ENCODE results near the gene MRPS18A.

Gene MRPS18A

DNA sequence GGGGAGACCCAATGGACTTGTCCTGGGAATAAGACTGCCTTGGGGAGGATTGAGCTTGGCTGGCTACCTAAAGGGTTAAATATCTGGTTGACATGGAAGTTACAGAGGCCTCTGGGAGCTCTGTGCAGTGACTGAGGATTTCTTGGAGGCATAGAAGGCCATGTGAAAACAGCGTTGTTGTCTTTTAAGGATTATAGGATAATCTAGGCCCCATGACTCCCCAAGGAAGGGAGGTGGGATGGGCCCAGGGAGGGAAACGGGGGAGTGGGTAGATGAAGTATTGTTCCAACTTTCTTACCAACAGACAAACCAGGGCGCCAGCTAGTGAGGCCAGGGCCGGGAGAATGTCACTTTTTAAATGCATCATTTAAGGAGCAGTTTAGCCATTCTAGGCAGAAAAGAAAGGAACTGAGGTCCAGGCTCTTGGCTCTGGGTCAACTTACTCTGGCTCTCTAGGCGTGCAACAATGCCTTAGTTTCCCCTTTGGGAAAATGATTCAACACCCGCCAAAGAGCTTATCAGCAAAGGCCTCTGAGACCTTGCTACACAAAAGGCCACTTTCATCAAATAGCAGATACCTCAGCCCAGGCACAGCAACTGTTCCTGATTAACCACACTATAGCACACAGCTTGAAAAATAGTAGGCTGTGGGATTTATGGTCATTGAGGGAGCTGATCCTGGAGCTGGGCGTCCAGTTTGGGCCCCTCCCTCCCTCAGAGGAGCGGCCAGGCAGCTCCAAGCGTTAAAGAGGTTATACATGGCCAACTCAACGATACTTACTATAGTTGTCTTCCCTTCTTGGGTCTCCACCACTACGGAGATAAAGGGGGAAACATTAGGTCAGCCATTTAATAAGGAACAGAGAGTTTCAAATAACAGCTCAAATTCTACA lies 7.0 kb downstream of the MRPS18A start:
- Histone ChIP-seq H4K8ac (ENCODE audit: low read length) (no peak overlapping the region), H3K9ac (ENCODE audit: low read length) (no peak overlapping the region), H3K23ac (ENCODE audit: low read length in 2 of 2) (no peak overlapping the region), H2BK15ac (ENCODE audit: low read depth, poor library complexity, severe bottlenecking) (no peak overlapping the region), H3K9me3 (ENCODE audit: control insufficient read depth, low read length) (no peaks in the 10 kb centered on the region), H3K27ac (ENCODE audit: low read length, poor library complexity, severe bottlenecking) (no peak overlapping the region), H3K14ac (ENCODE audit: low read length in 2 of 2) (no peak overlapping the region), H3K79me1 (replicated peaks; ENCODE audit: low read length, poor library complexity, severe bottlenecking) (peaks cover 62% of the 10 kb centered on the region), H2BK120ac (ENCODE audit: low read depth, low read length) (no peak overlapping the region), H2BK5ac (ENCODE audit: low read depth, low read length, poor library complexity, severe bottlenecking) (no peak overlapping the region), H3K4me1 (ENCODE audit: control insufficient read depth, insufficient read depth, low read depth, low read length) (no peaks in the 10 kb centered on the region), H2AK5ac (ENCODE audit: low read length, severe bottlenecking) (no peak overlapping the region), H3K4me2 (ENCODE audit: low read length, poor library complexity, severe bottlenecking) (no peak overlapping the region), H2BK12ac (ENCODE audit: low read length in 2 of 2) (no peak overlapping the region), H4K91ac (ENCODE audit: low read length) (no peak overlapping the region), H3K36me3 (ENCODE audit: control insufficient read depth in 1 of 2, insufficient read depth in 2 of 2, low read depth in 1 of 2, low read length in 2 of 2) (peaks cover 49 to 53% of the 10 kb centered on the region in 2 experiments), H3K4me3 (ENCODE audit: insufficient read depth in 1 of 2, low read depth in 1 of 2, low read length in 2 of 2) (no peak overlapping the region), H2AFZ (ENCODE audit: low read depth, low read length) (no peak overlapping the region), H3K18ac (ENCODE audit: low read depth in 1 of 2, low read length in 2 of 2) (no peak overlapping the region), H3K4ac (ENCODE audit: low read depth in 1 of 2, low read length in 2 of 2) (no peak overlapping the region), H3K27me3 (ENCODE audit: control insufficient read depth in 1 of 2, insufficient read depth in 1 of 2, low read length in 2 of 2) (no peaks in the 10 kb centered on the region)
- no peak for DNase-seq
- 96% methylated on average over 9 of the region's 11 CpGs for WGBS

- H3K27me3 ChIP-seq (ENCODE audit: control insufficient read depth in 1 of 2, insufficient read depth in 1 of 2, low read length in 2 of 2), result no peaks in the 10 kb centered on the region
- H3K9ac ChIP-seq (ENCODE audit: low read length), result no peak overlapping the region
- H3K4me3 ChIP-seq (ENCODE audit: insufficient read depth in 1 of 2, low read depth in 1 of 2, low read length in 2 of 2), result no peak overlapping the region
- no peaks in the 10 kb centered on the region for H3K9me3 ChIP-seq (ENCODE audit: control insufficient read depth, low read length)
- H2AK5ac ChIP-seq (ENCODE audit: low read length, severe bottlenecking), result no peak overlapping the region
- H3K23ac ChIP-seq (ENCODE audit: low read length in 2 of 2), result no peak overlapping the region
- DNase-seq, result no peak
- H3K14ac ChIP-seq (ENCODE audit: low read length in 2 of 2), result no peak overlapping the region
- H2BK15ac ChIP-seq (ENCODE audit: low read depth, poor library complexity, severe bottlenecking), result no peak overlapping the region
- H3K36me3 ChIP-seq (ENCODE audit: control insufficient read depth in 1 of 2, insufficient read depth in 2 of 2, low read depth in 1 of 2, low read length in 2 of 2), result peaks cover 64 to 68% of the 10 kb centered on the region in 2 experiments
- H3K4me1 ChIP-seq (ENCODE audit: control insufficient read depth, insufficient read depth, low read depth, low read length), result no peaks in the 10 kb centered on the region
- H2BK120ac ChIP-seq (ENCODE audit: low read depth, low read length), result no peak overlapping the region
- H3K79me1 ChIP-seq (replicated peaks; ENCODE audit: low read length, poor library complexity, severe bottlenecking), result peaks cover 55% of the 10 kb centered on the region
- H3K4me2 ChIP-seq (ENCODE audit: low read length, poor library complexity, severe bottlenecking), result no peak overlapping the region
- H2BK12ac ChIP-seq (ENCODE audit: low read length in 2 of 2), result no peak overlapping the region
- H2AFZ ChIP-seq (ENCODE audit: low read depth, low read length), result no peak overlapping the region
- WGBS, result 98% methylated on average over 6 of the region's 6 CpGs
- no peak overlapping the region for H2BK5ac ChIP-seq (ENCODE audit: low read depth, low read length, poor library complexity, severe bottlenecking)
- no peak overlapping the region for H3K18ac ChIP-seq (ENCODE audit: low read depth in 1 of 2, low read length in 2 of 2)
- H3K27ac ChIP-seq (ENCODE audit: low read length, poor library complexity, severe bottlenecking), result no peak overlapping the region
- no peak overlapping the region for H4K8ac ChIP-seq (ENCODE audit: low read length)
- no peak overlapping the region for H3K4ac ChIP-seq (ENCODE audit: low read depth in 1 of 2, low read length in 2 of 2)
- no peak overlapping the region for H4K91ac ChIP-seq (ENCODE audit: low read length)
Measured at GRCh38 chr6:43679057-43679456, 8.5 kb downstream of the MRPS18A start.

- Histone ChIP-seq H2AK5ac (ENCODE audit: low read length, severe bottlenecking) (no peak overlapping the region), H4K8ac (ENCODE audit: low read length) (no peak overlapping the region), H3K14ac (ENCODE audit: low read length in 2 of 2) (no peak overlapping the region), H3K27me3 (ENCODE audit: control insufficient read depth in 1 of 2, insufficient read depth in 1 of 2, low read length in 2 of 2) (no peaks in the 10 kb centered on the region), H3K23ac (ENCODE audit: low read length in 2 of 2) (no peak overlapping the region), H2BK15ac (ENCODE audit: low read depth, poor library complexity, severe bottlenecking) (no peak overlapping the region), H3K27ac (ENCODE audit: low read length, poor library complexity, severe bottlenecking) (no peak overlapping the region), H3K4me3 (ENCODE audit: insufficient read depth in 1 of 2, low read depth in 1 of 2, low read length in 2 of 2) (no peak overlapping the region), H3K4me1 (ENCODE audit: control insufficient read depth, insufficient read depth, low read depth, low read length) (no peaks in the 10 kb centered on the region), H3K79me1 (replicated peaks; ENCODE audit: low read length, poor library complexity, severe bottlenecking) (peaks cover 55% of the 10 kb centered on the region), H3K9me3 (ENCODE audit: control insufficient read depth, low read length) (no peaks in the 10 kb centered on the region), H4K91ac (ENCODE audit: low read length) (no peak overlapping the region), H2BK5ac (ENCODE audit: low read depth, low read length, poor library complexity, severe bottlenecking) (no peak overlapping the region), H2AFZ (ENCODE audit: low read depth, low read length) (no peak overlapping the region), H3K36me3 (ENCODE audit: control insufficient read depth in 1 of 2, insufficient read depth in 2 of 2, low read depth in 1 of 2, low read length in 2 of 2) (peaks cover 71 to 75% of the 10 kb centered on the region in 2 experiments), H3K4me2 (ENCODE audit: low read length, poor library complexity, severe bottlenecking) (no peak overlapping the region), H2BK12ac (ENCODE audit: low read length in 2 of 2) (no peak overlapping the region), H3K9ac (ENCODE audit: low read length) (no peak overlapping the region), H3K18ac (ENCODE audit: low read depth in 1 of 2, low read length in 2 of 2) (no peak overlapping the region), H2BK120ac (ENCODE audit: low read depth, low read length) (no peak overlapping the region), H3K4ac (ENCODE audit: low read depth in 1 of 2, low read length in 2 of 2) (no peak overlapping the region)
- WGBS, result 100% methylated on average over 7 of the region's 7 CpGs
- DNase-seq, result no peak
Measured at GRCh38 chr6:43678341-43678740, 9.2 kb downstream of the MRPS18A start.

- Histone ChIP-seq H3K4me1 (ENCODE audit: control insufficient read depth, insufficient read depth, low read depth, low read length) (no peaks in the 10 kb centered on the region), H4K91ac (ENCODE audit: low read length) (no peak overlapping the region), H3K9ac (ENCODE audit: low read length) (no peak overlapping the region), H2BK12ac (ENCODE audit: low read length in 2 of 2) (no peak overlapping the region), H2AK5ac (ENCODE audit: low read length, severe bottlenecking) (no peak overlapping the region), H2BK120ac (ENCODE audit: low read depth, low read length) (no peak overlapping the region), H3K4me3 (ENCODE audit: insufficient read depth in 1 of 2, low read depth in 1 of 2, low read length in 2 of 2) (no peak overlapping the region), H2BK15ac (ENCODE audit: low read depth, poor library complexity, severe bottlenecking) (no peak overlapping the region), H2BK5ac (ENCODE audit: low read depth, low read length, poor library complexity, severe bottlenecking) (no peak overlapping the region), H3K27me3 (ENCODE audit: control insufficient read depth in 1 of 2, insufficient read depth in 1 of 2, low read length in 2 of 2) (no peaks in the 10 kb centered on the region), H4K8ac (ENCODE audit: low read length) (no peak overlapping the region), H3K27ac (ENCODE audit: low read length, poor library complexity, severe bottlenecking) (no peak overlapping the region), H3K9me3 (ENCODE audit: control insufficient read depth, low read length) (no peaks in the 10 kb centered on the region), H2AFZ (ENCODE audit: low read depth, low read length) (no peak overlapping the region), H3K36me3 (ENCODE audit: control insufficient read depth in 1 of 2, insufficient read depth in 2 of 2, low read depth in 1 of 2, low read length in 2 of 2) (peaks cover 73 to 78% of the 10 kb centered on the region in 2 experiments), H3K23ac (ENCODE audit: low read length in 2 of 2) (no peak overlapping the region), H3K4me2 (ENCODE audit: low read length, poor library complexity, severe bottlenecking) (no peak overlapping the region), H3K79me1 (replicated peaks; ENCODE audit: low read length, poor library complexity, severe bottlenecking) (peaks cover 50% of the 10 kb centered on the region), H3K18ac (ENCODE audit: low read depth in 1 of 2, low read length in 2 of 2) (no peak overlapping the region), H3K4ac (ENCODE audit: low read depth in 1 of 2, low read length in 2 of 2) (no peak overlapping the region), H3K14ac (ENCODE audit: low read length in 2 of 2) (no peak overlapping the region)
- 94% methylated on average over 7 of the region's 7 CpGs for WGBS
- DNase-seq, result no peak
Measured at GRCh38 chr6:43677759-43678158, 9.8 kb downstream of the MRPS18A start.
